Stimulated activated CD8-positive, alpha-beta memory T cell treated with anti-CD3 and anti-CD28 coated beads, Interleukin-4, amount 100 ng/mL, for 4 hours (primary cell): ENCODE results near the gene HSFX1.
"Not testable (repeated sequence)": the region's sequence is repeated elsewhere in the genome, so short reads cannot be mapped to it uniquely, and the experiment has no call there.

Source experiments
- DNase-seq, 2 donors: peaks; one replicate each; pipeline ENCODE4 v3.0.0-alpha.2; 2020; ENCODE audit warnings: low read depth in 2 of 2, low spot score in 1 of 2

HSFX1 gene, protein sequence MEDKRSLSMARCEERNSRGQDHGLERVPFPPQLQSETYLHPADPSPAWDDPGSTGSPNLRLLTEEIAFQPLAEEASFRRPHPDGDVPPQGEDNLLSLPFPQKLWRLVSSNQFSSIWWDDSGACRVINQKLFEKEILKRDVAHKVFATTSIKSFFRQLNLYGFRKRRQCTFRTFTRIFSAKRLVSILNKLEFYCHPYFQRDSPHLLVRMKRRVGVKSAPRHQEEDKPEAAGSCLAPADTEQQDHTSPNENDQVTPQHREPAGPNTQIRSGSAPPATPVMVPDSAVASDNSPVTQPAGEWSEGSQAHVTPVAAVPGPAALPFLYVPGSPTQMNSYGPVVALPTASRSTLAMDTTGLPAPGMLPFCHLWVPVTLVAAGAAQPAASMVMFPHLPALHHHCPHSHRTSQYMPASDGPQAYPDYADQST

DNA sequence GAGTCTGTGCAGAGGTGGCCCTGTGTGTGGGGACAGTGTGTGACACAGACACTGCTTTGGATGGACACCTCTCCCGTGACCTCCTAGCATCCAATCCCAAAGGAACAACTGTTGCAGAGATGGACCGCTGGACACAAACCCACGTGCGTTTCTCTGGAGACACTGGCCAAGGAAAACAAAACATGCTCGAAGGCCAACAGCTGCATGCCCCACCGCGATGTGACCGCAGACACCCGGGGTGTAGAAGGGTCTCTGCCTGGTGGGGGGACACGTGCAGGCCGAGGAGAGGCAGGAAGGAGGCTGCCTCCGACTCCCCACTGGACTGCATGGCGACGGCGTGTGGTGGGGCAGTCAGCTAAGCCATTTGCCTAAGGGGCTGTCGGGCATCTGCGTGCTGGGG is at the start of gene HSFX1:
Gene HSFX1 (plus strand): TSS at position 301 of the 400 bp plus-strand sequence. CDS start 614 bp downstream, outside the sequence.
- not testable (repeated sequence) for DNase-seq

DNA sequence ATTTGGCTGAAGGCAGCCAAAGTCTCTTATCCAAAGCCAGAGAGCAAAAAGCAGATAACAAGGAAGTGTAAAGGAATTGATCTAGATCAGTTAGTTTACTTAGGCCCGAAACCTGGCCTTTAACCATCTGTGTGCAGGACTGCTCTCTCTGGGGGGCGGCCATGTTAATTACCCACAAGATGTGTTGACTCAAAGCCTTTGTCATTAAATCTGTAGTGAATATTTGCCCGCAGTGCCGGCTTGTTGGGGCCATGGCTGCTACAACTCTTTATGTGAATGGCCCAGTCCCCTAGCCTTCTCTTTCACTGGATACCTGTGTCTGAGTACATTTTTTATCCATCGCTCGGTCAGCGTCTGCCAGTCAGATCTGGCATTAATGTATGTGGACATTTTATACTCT is 46.6 kb upstream of the HSFX1 start:
- DNase-seq = not testable (repeated sequence)

DNA sequence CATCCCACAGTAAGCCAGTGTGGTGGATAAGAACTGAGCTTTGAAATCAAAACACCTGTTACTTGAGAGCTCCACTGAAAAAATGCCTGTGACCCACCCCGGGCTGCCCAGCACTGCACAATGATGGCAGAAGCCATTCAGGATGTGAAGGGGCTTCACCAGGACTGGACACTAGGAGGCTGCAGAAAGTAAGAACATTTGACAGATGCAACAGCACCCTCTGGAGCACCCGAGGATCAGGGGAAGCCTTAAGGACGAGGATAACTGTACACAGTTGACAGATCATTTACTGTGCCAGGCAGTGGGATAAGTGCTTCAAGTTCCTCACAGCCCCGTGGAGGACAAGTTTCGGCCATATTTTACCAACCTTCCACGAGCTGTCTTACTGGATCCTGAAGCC is 31.6 kb upstream of the HSFX1 start:
- DNase-seq = not testable (repeated sequence)

DNA sequence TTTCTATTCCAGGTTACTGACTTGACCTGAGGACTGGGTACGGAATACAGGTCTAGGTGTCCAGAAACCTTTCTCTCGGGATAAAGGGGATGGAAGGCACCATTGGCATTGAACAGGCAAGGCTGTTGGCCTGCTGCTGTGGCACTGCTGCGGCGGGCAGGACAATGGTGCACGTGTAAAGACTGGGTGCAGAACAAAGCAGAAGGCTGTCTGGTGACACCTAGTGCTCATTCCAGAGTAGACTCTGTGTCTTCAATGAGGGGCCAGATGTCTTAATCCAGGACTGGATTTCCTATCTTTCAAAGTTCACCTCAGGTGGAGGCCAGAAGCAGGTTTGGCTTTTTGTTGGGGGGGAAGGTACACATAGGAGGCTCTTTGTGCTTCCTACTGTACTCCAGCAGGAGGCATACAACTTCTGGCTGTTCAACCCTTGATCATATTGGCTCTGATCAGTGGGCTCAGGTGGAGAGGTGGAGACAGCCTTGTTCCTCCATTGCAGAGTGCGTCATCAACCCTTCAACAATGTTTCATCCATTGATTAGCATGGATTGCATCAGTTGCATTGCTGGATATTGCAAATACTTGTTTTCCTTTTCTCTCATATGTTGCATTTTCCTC is 27.4 kb upstream of the HSFX1 start:
- not testable (repeated sequence) for DNase-seq

DNA sequence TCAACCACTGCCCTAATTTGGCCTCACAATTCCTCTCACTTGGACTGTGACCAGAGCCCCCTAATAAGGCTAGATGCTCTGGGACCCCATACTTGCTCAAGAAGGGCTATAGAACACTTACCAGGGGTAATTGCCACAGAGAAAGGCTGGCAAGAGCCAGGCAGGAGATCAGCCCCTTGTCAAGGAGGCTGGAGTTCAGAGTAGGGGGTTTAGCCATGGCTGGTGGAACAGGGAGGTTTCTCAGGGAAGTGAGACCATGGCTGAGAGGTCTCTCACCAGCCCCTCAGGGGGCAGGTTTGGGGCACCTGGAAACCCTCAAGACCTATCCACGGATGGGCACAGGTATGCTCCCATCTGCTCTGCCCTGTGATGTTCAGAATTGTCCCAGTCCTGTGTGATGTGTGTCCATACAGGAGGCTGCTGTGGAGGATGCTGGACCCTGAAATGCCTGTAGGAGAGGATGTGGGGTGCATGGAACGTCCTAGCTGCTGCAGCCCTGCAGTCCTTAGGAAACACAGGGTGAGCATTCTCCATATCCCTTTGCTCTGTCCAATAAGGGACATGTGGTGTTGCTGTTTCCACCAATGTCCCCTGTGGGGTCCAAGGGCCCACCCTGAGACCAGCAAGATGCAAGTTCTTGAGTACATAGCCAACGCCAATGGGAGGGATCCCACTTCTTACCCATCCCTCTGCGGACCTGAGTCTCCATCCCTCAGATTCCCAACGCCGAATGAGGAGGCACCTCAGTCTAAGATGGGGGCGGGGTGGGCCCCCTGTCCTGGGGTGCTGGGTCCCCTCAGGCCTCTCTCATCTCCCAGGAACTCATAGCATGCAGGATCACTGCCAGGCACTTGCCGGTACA is 16.4 kb upstream of the HSFX1 start:
- no peak for DNase-seq

DNA sequence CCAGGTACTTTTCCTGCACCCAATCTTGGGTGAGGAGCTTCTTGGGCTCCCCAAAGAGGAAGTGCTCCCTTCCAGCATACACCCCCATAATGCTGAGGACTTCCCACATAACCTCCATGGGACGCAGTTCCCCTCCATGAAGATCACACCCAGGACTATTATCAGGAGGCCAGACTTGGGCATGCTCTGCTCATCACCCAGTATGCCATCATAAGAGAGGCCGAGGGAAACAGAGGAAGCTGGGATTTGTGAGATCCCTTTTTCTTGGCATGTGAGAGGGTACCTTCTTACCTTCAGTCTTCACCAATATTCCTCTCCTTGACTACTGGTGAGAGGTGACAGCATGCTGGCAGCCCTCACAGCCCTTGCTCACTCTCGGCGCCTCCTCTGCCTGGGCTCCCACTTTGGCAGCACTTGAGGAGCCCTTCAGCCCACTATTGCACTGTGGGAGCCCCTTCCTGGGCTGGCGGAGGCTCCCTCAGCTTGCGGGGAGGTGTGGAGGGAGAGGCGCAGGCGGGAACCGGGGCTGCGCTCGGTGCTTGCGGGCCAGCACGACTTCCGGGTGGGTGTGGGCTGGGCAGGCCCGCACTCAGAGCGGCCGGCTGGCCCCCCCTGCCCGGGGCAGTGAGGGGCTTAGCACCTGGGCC is 15.7 kb upstream of the HSFX1 start:
- DNase-seq = no peak

DNA sequence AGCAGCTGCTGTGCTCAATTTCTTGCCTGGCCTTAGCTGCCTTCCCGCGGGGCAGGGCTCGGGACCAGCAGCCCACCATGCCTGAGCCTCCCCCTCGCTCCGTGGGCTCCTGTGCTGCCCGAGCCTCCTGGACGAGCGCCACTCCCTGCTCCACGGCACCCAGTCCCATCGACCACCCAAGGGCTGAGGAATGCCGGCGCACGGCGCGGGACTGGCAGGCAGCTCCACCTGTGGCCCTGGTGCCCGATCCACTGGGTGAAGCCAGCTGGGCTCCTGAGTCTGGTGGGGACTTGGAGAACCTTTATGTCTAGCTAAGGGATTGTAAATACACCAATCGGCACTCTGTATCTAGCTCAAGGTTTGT is 15.2 kb upstream of the HSFX1 start:
- not testable (repeated sequence) for DNase-seq

DNA sequence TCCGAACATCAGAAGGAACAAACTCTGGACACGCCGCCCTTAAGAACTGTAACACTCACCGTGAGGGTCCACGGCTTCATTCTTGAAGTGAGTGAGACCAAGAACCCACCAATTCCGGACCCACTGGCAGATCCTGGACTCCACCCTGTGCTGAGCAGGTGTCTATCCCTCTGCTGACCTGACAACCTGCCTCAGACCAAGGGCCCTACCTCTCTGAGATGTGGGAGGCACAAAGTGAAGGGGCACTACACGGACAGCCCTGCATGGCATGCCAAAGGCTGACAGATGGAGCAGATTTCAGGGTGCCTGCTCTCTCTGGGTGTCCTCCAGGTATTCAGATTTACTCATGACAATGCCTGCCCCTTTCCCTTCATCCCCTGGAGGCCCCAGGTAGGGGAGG is 14.0 kb upstream of the HSFX1 start:
- no peak for DNase-seq

DNA sequence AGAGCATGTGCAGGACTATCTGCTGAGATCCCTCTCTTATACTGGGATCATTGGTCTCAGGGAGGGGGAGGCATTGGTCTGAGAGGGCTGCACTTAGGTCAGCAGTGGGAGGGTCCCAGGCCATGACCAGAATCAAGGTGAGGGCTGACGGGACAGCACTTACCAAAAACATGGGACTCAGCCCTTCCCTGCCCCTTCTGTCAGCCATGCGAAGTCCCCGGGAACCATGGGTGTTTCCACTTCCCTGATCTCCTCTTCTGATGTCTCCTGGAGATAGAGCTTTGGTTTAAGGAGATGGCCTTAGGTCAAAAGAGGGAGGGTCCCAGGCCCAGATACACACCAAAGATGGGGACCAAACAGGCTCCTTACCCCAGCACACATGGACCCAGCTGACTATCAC is 12.9 kb upstream of the HSFX1 start:
- DNase-seq = no peak

DNA sequence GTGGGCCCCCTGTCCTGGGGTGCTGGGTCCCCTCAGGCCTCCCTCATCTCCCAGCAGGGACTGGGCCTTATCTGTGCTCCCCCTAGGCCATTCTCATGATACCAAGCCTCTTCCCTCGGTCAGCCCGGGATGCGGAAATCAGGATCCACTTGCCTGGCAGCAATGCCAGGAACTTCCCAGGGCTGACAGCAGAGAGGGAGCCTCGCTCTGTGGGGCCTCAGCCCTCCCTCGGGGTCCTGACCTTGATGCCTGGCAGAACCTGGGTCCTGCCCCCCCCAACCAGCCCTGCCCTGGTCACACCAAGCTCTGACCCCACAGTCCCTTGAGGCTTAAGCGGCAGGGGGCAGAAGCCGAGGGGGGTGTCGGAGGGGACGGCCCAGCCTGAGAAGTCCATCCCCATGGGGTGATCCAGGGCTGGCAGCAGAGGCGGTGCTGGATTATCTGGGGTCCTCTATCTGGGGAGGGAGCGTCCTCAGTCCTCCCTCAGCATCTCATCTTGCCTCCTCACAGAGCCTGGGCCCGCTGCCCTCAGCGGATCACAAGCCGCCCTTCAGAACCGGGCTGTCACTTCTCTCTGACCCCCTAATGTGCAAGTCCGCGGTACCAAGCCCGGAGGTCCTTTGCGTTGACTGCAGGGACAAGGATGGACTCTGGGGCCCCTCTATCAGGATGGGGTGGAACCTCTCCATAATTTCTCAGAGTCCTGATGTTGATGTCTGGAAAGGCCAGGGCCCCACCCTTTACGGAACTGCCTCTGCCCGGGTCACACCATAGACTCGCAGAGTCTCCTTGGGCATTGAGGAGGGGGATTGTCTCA is 11.8 kb upstream of the HSFX1 start:
- not testable (repeated sequence) for DNase-seq

DNA sequence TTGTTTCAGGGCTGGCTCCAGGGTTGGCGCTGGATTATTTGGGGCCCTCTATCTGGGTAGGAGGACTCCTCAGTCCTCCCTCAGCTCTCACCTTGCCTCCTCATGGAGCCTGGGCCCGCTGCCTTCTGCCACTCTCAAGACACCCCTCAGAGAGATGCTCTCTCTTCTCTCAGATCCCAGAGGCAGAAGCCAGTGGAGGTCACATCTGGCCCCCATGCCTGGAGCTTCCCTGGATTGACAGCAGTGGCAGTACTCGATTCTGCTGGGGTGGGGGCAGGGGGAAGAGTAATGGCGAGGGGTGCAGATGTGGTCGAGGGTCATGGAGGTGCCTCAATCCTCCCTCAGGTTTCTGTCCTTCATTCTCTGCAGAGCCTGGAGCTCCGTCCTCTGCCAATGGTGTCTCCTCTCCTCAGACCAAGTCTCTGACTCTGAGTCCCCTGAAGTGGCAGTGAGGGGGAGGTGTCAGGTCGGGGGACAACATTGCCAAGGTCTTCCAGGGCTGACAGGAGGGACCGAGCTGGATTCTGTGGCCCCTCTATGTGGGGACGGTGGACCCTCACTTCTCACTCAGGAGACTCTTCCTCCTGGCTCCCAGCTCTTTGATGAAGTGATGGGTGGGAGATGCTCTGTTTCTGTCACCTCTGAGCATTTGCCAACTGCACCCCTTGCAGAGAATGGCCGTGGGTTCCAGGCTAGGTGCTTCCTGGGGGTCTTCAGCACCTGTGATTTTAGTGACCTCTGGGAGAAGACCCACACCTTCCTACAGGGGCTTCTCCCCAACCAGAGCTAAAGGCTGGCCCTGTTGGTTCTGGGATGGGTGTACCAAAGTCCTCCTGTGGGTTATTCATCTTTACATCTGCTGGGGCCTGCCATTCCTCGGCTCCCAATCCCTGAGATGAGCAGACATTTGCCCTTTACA is 10.9 kb upstream of the HSFX1 start:
- no peak for DNase-seq

DNA sequence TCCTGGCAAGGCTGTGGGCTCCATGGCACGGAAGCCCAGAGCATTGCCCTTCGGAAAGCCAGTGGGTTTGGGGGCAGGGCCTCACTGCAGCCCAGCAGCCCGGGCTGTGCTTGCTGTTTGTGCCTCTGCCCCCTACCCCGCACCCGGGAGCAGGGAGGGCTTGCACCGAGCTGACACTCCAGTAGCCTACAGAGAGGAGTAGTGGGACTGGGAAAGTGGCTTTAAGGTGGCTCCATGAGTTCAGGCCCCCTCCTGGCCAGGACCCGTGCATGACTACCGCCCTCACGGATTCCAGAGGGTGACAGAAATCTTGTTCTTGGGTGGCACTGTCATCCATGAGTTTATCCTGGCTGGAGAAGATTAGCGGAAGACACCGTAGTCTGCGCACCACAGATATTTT is 3.5 kb upstream of the HSFX1 start:
- not testable (repeated sequence) for DNase-seq

DNA sequence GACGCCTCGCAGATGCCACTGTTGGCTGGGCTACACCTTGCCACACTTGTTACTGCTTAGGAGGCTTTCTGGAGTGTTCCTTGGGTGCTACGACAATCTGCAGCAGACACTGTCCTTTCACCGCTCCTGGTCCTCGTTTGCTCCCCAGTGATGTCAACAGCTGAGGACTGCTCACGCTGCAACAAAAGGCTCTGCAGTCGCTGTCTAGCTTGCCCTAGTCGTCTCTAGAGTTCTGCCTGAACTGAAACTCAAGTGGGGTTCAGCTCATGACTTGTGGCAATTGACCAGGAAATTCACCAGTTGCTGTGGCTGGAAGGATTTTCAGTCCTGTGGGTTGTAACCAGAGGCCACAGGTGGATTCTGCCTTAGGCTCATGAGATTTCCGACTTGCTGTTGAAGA is 842 bp upstream of the HSFX1 start:
- not testable (repeated sequence) for DNase-seq

DNA sequence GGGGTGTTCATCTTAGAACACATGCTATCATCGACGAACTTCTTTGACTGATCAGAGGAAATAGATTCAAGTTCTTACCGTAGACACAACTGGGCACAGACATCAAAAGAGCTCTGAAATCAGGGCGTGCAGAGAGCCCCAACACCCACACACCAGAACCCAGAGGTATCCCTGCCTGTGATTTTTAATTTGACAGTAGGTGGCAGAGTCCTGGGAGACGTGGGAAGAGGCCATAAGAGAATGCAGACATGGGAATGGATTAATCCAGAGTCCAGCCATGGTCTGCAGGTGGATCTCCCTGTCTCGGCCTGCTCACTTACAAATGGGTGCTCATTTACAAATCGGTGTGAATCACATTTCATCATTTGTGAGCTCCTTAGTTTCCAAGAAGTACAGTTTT is 4.1 kb downstream of the HSFX1 start:
- DNase-seq = not testable (repeated sequence)

DNA sequence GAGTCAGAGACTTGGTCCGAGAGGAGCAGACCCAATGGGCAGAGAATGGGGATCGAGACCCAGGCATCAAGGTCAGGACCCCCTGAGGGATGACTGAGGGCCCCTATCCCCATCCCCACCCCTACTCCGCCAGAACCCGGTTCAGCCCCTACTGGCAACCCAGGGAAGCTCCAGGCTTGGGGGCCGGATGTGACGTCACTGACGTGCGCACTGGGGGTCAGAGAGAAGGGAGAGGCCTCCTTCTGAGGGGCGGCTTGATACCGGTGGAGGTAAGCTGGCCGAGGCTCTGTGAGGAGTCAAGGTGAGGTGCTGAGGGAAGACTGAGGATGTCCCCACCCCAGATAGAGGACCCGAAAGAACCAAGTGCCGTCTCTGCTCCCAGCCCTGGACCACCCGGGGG is 7.9 kb downstream of the HSFX1 start, which contains the start of gene MAGEA9:
Gene MAGEA9 (plus strand): TSS at position 204 of the 400 bp plus-strand sequence. CDS start 4,281 bp downstream, outside the sequence.
- DNase-seq = not testable (repeated sequence)

DNA sequence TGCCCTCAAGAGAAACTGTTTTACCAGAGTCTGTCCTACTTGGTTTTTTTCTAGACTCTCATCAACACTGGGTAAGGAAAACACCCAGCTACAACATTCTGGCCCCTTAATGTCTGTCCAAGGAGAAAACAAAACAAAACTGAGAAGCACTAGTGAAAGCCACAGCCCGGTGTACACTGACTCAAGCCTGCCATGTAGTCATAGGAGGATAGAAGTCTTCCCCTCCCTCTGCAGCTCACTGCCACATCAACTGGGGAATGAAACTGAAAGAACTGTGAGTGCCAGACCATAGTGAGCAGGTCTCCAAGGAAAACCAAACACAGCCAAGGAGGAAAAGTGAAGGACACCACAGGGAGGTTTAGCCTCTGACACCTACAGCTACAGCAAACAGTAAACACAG is 21.7 kb downstream of the HSFX1 start:
- DNase-seq = not testable (repeated sequence)

DNA sequence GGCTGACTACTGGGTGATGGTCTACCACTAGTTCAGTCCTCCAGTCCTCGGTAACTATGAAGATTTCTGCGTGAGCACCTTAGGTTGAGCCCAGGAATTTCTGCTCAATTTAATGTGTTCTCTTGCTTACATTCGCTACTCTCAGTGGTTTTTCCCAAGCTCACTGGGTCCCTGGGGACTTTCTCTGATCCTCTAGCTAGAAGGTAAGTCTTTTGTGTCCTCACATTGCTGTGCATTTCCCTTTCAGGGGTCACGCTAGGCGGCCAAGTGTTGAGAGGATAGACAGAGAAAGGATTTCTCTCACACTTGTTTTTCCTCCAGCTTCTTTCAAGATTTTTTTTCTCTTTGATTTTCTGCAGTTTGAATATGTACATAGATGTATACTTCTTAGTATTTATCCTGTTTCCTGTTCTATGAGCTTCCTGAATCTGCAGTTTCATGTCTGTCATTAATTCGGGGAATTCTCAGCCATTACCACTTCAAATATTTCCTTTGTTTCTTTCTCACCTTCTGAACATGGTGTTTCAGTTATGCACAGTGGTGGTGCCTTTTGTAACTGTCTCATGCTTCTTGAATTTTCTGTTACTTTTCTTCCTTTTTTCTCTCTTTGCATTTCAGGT is 25.3 kb downstream of the HSFX1 start:
- DNase-seq = no peak

DNA sequence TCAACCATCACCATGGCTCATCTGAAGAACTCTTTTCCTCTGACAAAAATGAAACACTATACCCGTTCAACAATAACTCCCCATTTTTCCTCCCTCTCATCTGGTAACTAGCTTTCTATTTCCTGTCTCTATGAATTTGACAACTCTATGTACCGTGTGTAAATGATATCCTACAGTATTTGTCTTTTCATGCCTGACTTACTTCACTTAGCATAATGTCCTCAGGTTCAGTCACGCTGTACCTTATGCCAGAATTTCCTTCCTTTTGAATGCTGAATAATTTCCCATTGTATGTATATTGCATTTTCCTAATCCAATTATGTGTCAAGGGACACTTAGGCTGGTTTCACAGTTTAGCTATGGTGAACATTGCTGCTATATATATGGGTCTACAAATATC is 26.1 kb downstream of the HSFX1 start:
- DNase-seq = no peak
